Measurements from ENCODE around the gene MAL.

DNA sequence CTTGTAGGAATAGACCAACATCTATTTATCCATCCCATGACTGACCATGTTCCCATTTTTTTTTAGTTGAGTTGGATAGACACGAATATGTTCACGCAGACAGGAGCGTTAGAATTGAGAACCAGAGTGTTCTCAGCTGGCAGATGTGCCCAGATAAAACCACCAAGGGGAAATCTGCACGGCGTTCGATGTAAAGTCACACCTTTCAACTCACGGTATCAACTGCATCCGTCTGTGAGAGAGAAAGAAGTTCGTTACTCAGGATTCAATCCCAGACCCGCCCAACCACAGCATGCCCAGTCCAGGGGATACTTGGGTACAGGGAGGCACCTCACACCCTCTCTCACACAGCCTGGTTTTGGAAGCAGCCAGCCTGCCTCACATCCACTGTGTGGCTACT is 26.1 kb downstream of the MAL start:
- TF ChIP-seq, protein P1, sequence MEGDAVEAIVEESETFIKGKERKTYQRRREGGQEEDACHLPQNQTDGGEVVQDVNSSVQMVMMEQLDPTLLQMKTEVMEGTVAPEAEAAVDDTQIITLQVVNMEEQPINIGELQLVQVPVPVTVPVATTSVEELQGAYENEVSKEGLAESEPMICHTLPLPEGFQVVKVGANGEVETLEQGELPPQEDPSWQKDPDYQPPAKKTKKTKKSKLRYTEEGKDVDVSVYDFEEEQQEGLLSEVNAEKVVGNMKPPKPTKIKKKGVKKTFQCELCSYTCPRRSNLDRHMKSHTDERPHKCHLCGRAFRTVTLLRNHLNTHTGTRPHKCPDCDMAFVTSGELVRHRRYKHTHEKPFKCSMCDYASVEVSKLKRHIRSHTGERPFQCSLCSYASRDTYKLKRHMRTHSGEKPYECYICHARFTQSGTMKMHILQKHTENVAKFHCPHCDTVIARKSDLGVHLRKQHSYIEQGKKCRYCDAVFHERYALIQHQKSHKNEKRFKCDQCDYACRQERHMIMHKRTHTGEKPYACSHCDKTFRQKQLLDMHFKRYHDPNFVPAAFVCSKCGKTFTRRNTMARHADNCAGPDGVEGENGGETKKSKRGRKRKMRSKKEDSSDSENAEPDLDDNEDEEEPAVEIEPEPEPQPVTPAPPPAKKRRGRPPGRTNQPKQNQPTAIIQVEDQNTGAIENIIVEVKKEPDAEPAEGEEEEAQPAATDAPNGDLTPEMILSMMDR (IDR thresholded peaks at IDR 0.05; ENCODE audit: insufficient read depth, low read depth, low read length) = no peak
- no peak for TF ChIP-seq EZH2 (IDR thresholded peaks at IDR 0.05; ENCODE audit: insufficient read depth, low read length)
